NOMO-1 (cell line): ENCODE data around the gene PLAAT4.
"Not testable (repeated sequence)": the region's sequence is repeated elsewhere in the genome, so short reads cannot be mapped to it uniquely, and the experiment has no call there.

ENCODE experiments used
- DNase-seq, 2 experiments: peaks; one replicate each; lab custom pipeline; 2025; ENCODE audit not compliant: unreplicated experiment in 2 of 2; lab: John Stamatoyannopoulos, UW

PLAAT4 gene

GRCh38 chr11:63537293-63538101 is 889 bp downstream of the PLAAT4 start:
- no peak for DNase-seq

GRCh38 chr11:63542506-63542905 is 5.9 kb downstream of the PLAAT4 start:
- DNase-seq, result not testable (repeated sequence)

GRCh38 chr11:63543711-63544110 is 7.1 kb downstream of the PLAAT4 start:
- DNase-seq, result peak in 1 of 2 experiments; percentile 28

- DNase-seq, result no peak
Measured at GRCh38 chr11:63547061-63547460, 10.5 kb downstream of the PLAAT4 start.

GRCh38 chr11:63548178-63548577 is 11.6 kb downstream of the PLAAT4 start:
- DNase-seq, result no peak

- no peak for DNase-seq
Measured at GRCh38 chr11:63549411-63549810, 12.8 kb downstream of the PLAAT4 start.

- DNase-seq, result not testable (repeated sequence)
Measured at GRCh38 chr11:63550156-63550700, 13.6 kb downstream of the PLAAT4 start.

- no peak for DNase-seq
Measured at GRCh38 chr11:63551091-63551888, 14.7 kb downstream of the PLAAT4 start.

GRCh38 chr11:63551889-63552266 is 15.3 kb downstream of the PLAAT4 start:
- DNase-seq, result no peak

GRCh38 chr11:63552921-63553320 is 16.3 kb downstream of the PLAAT4 start:
- DNase-seq, result no peak

- peak in 1 of 2 experiments; percentile 37 for DNase-seq
Measured at GRCh38 chr11:63553759-63554158, 17.2 kb downstream of the PLAAT4 start.

GRCh38 chr11:63554877-63555223 is 18.2 kb downstream of the PLAAT4 start:
- no peak for DNase-seq

- no peak for DNase-seq
Measured at GRCh38 chr11:63556404-63557013, 19.9 kb downstream of the PLAAT4 start.

GRCh38 chr11:63557570-63557969 is 21.0 kb downstream of the PLAAT4 start:
- DNase-seq, result no peak

- DNase-seq, result no peak
Measured at GRCh38 chr11:63558459-63559157, 22.0 kb downstream of the PLAAT4 start.

GRCh38 chr11:63560506-63561180 is 24.0 kb downstream of the PLAAT4 start:
- no peak for DNase-seq

- DNase-seq, result no peak
Measured at GRCh38 chr11:63563201-63564055, 26.8 kb downstream of the PLAAT4 start, which contains the start of gene PLAAT2. Gene PLAAT2 (minus strand): TSS chr11:63563379. CDS start chr11:63563324, 55 bp downstream.

GRCh38 chr11:63564056-63564774 is 27.6 kb downstream of the PLAAT4 start:
- DNase-seq, result no peak
